A673 (cell line): Measurements from ENCODE around the gene MYL1. TPM values are rescaled to one million over a fixed set of nuclear protein-coding genes. Genes with fewer than 3 reads are reported as not detected.

Experiments
- BruUV-seq: library from RNA; stranded (reverse); fragments of 400-500 nt; replicated peaks from 2 replicates; lab custom pipeline; 2021; lab: Mats Ljungman, UMichigan
- CTCF ChIA-PET: fragments of 300-600 bp; sonication (Branson Sonifier 250); formaldehyde crosslinking; loops from one replicate; lab custom pipeline; 2022; ENCODE audit warnings: antibody characterized with exemption; lab: Charles Lee
- POLR2A ChIA-PET: fragments of 300-600 bp; sonication (Branson Sonifier 250); formaldehyde crosslinking; loops from one replicate; lab custom pipeline; 2022; ENCODE audit warnings: antibody characterized with exemption; ENCODE audit not compliant: low non-redundant PET; lab: Charles Lee
- DNase-seq: peaks from one replicate; pipeline ENCODE4 v3.0.0-alpha.2; 2015; ENCODE audit warnings: low spot score
- H3K27ac ChIP-seq: fragments of 200-600 bp; sonication (generic); 2 replicates; pipeline ENCODE4 v1.5.1; 2016; ENCODE audit warnings: mixed run types, low read depth, mild to moderate bottlenecking, mixed read lengths, antibody characterized with exemption, low read length; ENCODE audit not compliant: poor library complexity, severe bottlenecking
- H3K27me3 ChIP-seq: fragments of 200-600 bp; sonication (generic); replicated peaks from 2 replicates; pipeline ENCODE4 v1.6.1; 2017; ENCODE audit warnings: mixed run types, low read depth, mild to moderate bottlenecking, mixed read lengths, antibody characterized with exemption, low read length; ENCODE audit not compliant: insufficient read depth, poor library complexity
- H3K36me3 ChIP-seq: fragments of 200-600 bp; sonication (generic); 2 replicates; pipeline ENCODE4 v1.6.1; 2016; ENCODE audit warnings: mixed run types, mild to moderate bottlenecking, mixed read lengths, antibody characterized with exemption, low read length; ENCODE audit not compliant: insufficient read depth, poor library complexity, severe bottlenecking
- H3K4me1 ChIP-seq: fragments of 200-600 bp; sonication (generic); 2 replicates; pipeline ENCODE4 v1.6.1; 2017; ENCODE audit warnings: mixed run types, mild to moderate bottlenecking, mixed read lengths, antibody characterized with exemption, low read length; ENCODE audit not compliant: insufficient read depth, poor library complexity, severe bottlenecking
- H3K4me3 ChIP-seq: fragments of 200-600 bp; sonication (generic); 2 replicates; pipeline ENCODE4 v1.5.1; 2016; ENCODE audit warnings: low read depth, mixed run types, mild to moderate bottlenecking, mixed read lengths, low read length; ENCODE audit not compliant: poor library complexity, severe bottlenecking
- H3K9me3 ChIP-seq: fragments of 200-600 bp; sonication (generic); 2 replicates; pipeline ENCODE4 v1.6.1; 2016; ENCODE audit warnings: mixed run types, low read depth, mild to moderate bottlenecking, mixed read lengths, antibody characterized with exemption, low read length; ENCODE audit not compliant: poor library complexity, severe bottlenecking
- CTCF ChIP-seq: fragments of 300-800, 200-600 bp; sonication (generic); conservative IDR thresholded peaks from 2 replicates; pipeline ENCODE4 v1.5.1; 2017; ENCODE audit warnings: low read depth, mild to moderate bottlenecking, antibody characterized with exemption, low read length, moderate library complexity, mixed read lengths
- EZH2 ChIP-seq: fragments of 200-600 bp; sonication (generic); IDR thresholded peaks from 2 replicates; pipeline ENCODE4 v1.6.1; 2017; ENCODE audit warnings: borderline replicate concordance, low read depth, mild to moderate bottlenecking, mixed read lengths, antibody characterized with exemption, low read length; ENCODE audit not compliant: poor library complexity, severe bottlenecking
- intact Hi-C: fragments of 100-400 bp; cut with micrococcal nuclease; formaldehyde crosslinking; loops from one replicate; pipeline ENCODE4 v1.10.0; 2022; ENCODE audit not compliant: unreplicated experiment
- total RNA-seq: library from RNA; stranded (reverse); gene quantifications from 2 replicates; pipeline ENCODE4 v1.2.3, GENCODE V29; 2021

MYL1 gene
- total RNA-seq, 1 experiment from 2014 or later: not detected

GRCh38 chr2:210299866-210300373 is 15.1 kb downstream of the MYL1 start:
- intact Hi-C loops: no loop called here
- CTCF ChIA-PET: no interaction called here

GRCh38 chr2:210288408-210288807 is 26.6 kb downstream of the MYL1 start:
- Histone ChIP-seq H3K27ac (no peak overlapping the region), H3K27me3 (no peaks in the 10 kb centered on the region), H3K36me3 (no peaks in the 10 kb centered on the region), H3K4me1 (no peaks in the 10 kb centered on the region), H3K4me3 (no peak overlapping the region), H3K9me3 (no peaks in the 10 kb centered on the region)
- BruUV-seq: no TSS peak
- DNase-seq: no peak
- ChIA-PET POLR2A (no interaction called here), CTCF (no interaction called here)
- TF ChIP-seq CTCF (no peak), EZH2 (no peak)
- intact Hi-C loops: no loop called here

More at GRCh38 chr2:210299866-210300373, 15.1 kb downstream of the MYL1 start:
- Histone ChIP-seq H3K27me3 (no peaks in the 10 kb centered on the region), H3K36me3 (no peaks in the 10 kb centered on the region), H3K9me3 (no peaks in the 10 kb centered on the region), H3K27ac (no peak overlapping the region), H3K4me1 (no peaks in the 10 kb centered on the region), H3K4me3 (no peak overlapping the region)
- POLR2A ChIA-PET: no interaction called here
- TF ChIP-seq CTCF: no peak
- no peak for TF ChIP-seq EZH2
- DNase-seq: no peak
- BruUV-seq: no TSS peak

GRCh38 chr2:210287301-210287700 is 27.7 kb downstream of the MYL1 start:
- Histone ChIP-seq H3K27ac (no peak overlapping the region), H3K9me3 (peaks cover 4% of the 10 kb centered on the region), H3K4me3 (no peak overlapping the region), H3K4me1 (no peaks in the 10 kb centered on the region), H3K27me3 (no peaks in the 10 kb centered on the region), H3K36me3 (no peaks in the 10 kb centered on the region)
- TF ChIP-seq EZH2: no peak
- no peak for TF ChIP-seq CTCF
- ChIA-PET POLR2A (no interaction called here), CTCF (no interaction called here)
- BruUV-seq: no TSS peak
- no peak for DNase-seq
- intact Hi-C loops: no loop called here
